Measurements from ENCODE around the gene SOX13.

DNA sequence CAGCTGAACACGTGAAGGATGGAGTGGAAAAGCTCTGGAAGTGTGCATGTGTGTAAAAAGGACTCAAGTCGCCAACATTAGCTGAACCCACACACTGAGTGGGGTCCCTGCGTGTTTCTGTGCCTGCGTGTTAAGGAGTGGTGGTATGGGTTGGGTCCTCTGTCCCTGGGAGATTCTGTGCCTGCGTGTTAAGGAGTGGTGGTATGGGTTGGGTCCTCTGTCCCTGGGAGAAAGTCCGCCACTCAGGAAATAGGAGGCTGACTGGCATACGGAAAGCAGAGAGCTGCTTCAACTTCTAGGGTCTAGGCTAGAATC lies 7.0 kb upstream of the SOX13 start:
- TF ChIP-seq, protein P1, sequence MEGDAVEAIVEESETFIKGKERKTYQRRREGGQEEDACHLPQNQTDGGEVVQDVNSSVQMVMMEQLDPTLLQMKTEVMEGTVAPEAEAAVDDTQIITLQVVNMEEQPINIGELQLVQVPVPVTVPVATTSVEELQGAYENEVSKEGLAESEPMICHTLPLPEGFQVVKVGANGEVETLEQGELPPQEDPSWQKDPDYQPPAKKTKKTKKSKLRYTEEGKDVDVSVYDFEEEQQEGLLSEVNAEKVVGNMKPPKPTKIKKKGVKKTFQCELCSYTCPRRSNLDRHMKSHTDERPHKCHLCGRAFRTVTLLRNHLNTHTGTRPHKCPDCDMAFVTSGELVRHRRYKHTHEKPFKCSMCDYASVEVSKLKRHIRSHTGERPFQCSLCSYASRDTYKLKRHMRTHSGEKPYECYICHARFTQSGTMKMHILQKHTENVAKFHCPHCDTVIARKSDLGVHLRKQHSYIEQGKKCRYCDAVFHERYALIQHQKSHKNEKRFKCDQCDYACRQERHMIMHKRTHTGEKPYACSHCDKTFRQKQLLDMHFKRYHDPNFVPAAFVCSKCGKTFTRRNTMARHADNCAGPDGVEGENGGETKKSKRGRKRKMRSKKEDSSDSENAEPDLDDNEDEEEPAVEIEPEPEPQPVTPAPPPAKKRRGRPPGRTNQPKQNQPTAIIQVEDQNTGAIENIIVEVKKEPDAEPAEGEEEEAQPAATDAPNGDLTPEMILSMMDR (IDR thresholded peaks at IDR 0.05) = no peak
- TF ChIP-seq POLR2A (IDR thresholded peaks at IDR 0.05) = no peak
